Measurements from ENCODE around the gene NDST1. TPM values are rescaled to one million over a fixed set of nuclear protein-coding genes. Genes with fewer than 3 reads are reported as not detected.
A peak's percentile ranks its signal among the peaks of the same experiment; 100 is the strongest.

NDST1 gene
- total RNA-seq, 2 experiments from 2014 or later: 2.9 to 3.3 TPM

DNA sequence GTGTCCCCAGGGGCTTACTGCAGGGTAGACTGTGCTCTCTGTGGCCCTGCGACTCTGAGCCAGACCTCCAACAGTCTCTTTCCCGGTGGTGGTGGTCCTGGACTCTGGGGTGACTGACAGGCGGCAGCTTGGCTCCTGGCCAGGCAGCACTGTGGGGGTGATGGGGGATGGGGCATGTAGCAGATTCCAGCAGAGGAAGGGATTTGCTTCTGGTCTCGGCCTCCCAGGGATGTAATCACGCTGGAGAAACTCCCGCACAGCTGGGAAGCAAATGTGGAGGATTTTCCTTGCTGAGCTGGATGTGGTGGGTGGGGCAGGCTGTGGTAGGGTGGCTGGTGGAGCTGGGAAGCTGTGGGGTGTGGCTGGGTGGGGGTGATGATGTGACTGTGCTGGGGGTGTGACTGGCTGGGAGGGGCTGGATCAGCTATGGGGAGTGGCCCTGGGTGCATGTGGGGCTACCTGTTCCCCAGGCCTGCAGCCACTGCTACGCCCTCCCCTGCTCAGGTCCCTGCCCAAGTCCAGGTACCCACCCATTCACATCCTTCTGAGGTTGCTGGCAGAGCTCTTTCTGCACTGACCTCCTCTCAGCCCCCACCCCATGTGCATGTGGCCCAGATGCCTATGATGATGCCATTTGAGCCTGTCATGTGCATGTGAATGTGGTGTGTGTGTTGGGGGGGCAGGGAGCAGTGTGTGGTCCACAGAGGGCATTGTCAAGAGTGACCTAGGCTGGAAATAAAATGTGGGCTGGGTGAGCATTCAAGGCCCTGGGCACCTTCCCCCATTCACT is 3.8 kb downstream of the NDST1 start:
- H3K9me3 Mint-ChIP-seq: no peaks in the 10 kb centered on the region
- POLR2A ChIA-PET: interaction anchor here (1.0 kb wide), 1 partner anchor 12 kb away, joined by 3 read pairs; no protein-coding TSS in a partner anchor

DNA sequence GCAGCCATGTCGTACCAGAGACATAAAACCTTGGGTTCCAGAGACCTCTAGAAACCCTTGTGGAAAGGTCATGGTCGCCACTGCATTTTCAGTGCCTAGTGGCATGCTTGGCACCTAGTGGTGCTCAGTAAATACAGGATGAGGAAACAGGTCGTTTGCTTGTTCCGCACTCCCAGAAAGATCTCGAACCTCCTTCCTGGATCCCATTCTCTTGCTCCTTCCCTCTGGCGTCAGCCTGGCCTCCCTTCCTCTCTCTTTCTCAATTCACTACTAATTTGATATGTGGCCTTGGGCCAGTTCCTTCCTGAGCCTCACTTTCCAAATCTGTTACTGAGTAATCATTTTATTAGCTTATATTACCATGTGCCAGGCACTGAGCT is 4.4 kb downstream of the NDST1 start:
- H3K4me3 Mint-ChIP-seq: no peak overlapping the region
- no peaks in the 10 kb centered on the region for H3K9me3 Mint-ChIP-seq
- H3K36me3 Mint-ChIP-seq (ENCODE audit: low read depth): no peaks in the 10 kb centered on the region
- no peak for ATAC-seq
- ChIA-PET CTCF (interaction anchor here (0.6 kb wide), 1 partner anchor 62 kb away, joined by 3 read pairs; no protein-coding TSS in a partner anchor), POLR2A (no interaction called here)
- no peaks in the 10 kb centered on the region for H3K4me1 Mint-ChIP-seq (ENCODE audit: low read depth)
- intact Hi-C loops (cut with micrococcal nuclease): no loop called here
- no peak for TF ChIP-seq CTCF (IDR thresholded peaks at IDR 0.05)
- no peaks in the 10 kb centered on the region for H3K27me3 Mint-ChIP-seq
- DNase-seq: no peak
- no peak overlapping the region for H3K27ac Mint-ChIP-seq

More for the DNA sequence above, 3.8 kb downstream of the NDST1 start:
- no peaks in the 10 kb centered on the region for H3K36me3 Mint-ChIP-seq (ENCODE audit: low read depth)
- H3K4me1 Mint-ChIP-seq (ENCODE audit: low read depth): no peaks in the 10 kb centered on the region
- ATAC-seq: no peak
- H3K27ac Mint-ChIP-seq: no peak overlapping the region
- no peak for TF ChIP-seq CTCF (IDR thresholded peaks at IDR 0.05)
- intact Hi-C loops (cut with micrococcal nuclease): no loop called here
- CTCF ChIA-PET: interaction anchor here (0.6 kb wide), 1 partner anchor 61 kb away, joined by 3 read pairs; no protein-coding TSS in a partner anchor
- H3K27me3 Mint-ChIP-seq: no peaks in the 10 kb centered on the region
- DNase-seq: no peak
- no peak overlapping the region for H3K4me3 Mint-ChIP-seq

- Mint-ChIP-seq H3K36me3 (ENCODE audit: low read depth) (no peaks in the 10 kb centered on the region), H3K27me3 (no peaks in the 10 kb centered on the region), H3K9me3 (no peaks in the 10 kb centered on the region), H3K4me3 (no peak overlapping the region), H3K4me1 (ENCODE audit: low read depth) (no peaks in the 10 kb centered on the region), H3K27ac (no peak overlapping the region)
- ATAC-seq (no peak), DNase-seq (peak; percentile 27)
- intact Hi-C loops (cut with micrococcal nuclease): no loop called here
- ChIA-PET CTCF (interaction anchor here (1.0 kb wide), 2 partner anchors 11 to 12 kb away, joined by 3 to 4 read pairs; no protein-coding TSS in a partner anchor), POLR2A (no interaction called here)
- no peak for TF ChIP-seq CTCF (IDR thresholded peaks at IDR 0.05)
Observed at GRCh38 chr5:150513375-150514309, 5.7 kb downstream of the NDST1 start.

GRCh38 chr5:150514708-150515211 is 6.8 kb downstream of the NDST1 start:
- no peak overlapping the region for H3K4me3 Mint-ChIP-seq

More at GRCh38 chr5:150514708-150515211, 6.8 kb downstream of the NDST1 start:
- no peak for DNase-seq
- Mint-ChIP-seq H3K27me3 (no peaks in the 10 kb centered on the region), H3K9me3 (no peaks in the 10 kb centered on the region), H3K4me1 (ENCODE audit: low read depth) (no peaks in the 10 kb centered on the region), H3K36me3 (ENCODE audit: low read depth) (no peaks in the 10 kb centered on the region), H3K27ac (no peak overlapping the region)
- ChIA-PET CTCF (no interaction called here), POLR2A (interaction anchor here (0.9 kb wide), 1 partner anchor 54 kb away, joined by 3 read pairs; no protein-coding TSS in a partner anchor)
- intact Hi-C loops (cut with micrococcal nuclease): no loop called here
- ATAC-seq: no peak
- TF ChIP-seq CTCF (IDR thresholded peaks at IDR 0.05): no peak

Data from activated CD8-positive, alpha-beta T cell treated with anti-CD3 and anti-CD28 coated beads for 36 hours (primary cell).